ENCODE results near the gene UBAP1L. TPM values are rescaled to one million over a fixed set of nuclear protein-coding genes. Genes with fewer than 3 reads are reported as not detected.
A peak's percentile ranks its signal among the peaks of the same experiment; 100 is the strongest.
"Not testable (repeated sequence)": the region's sequence is repeated elsewhere in the genome, so short reads cannot be mapped to it uniquely, and the experiment has no call there.

The UBAP1L gene
- polyA plus RNA-seq, 1 donor (not counting 4 experiments of a cell fraction or from before 2014, with no cell fraction given), result 0.55 TPM

DNA sequence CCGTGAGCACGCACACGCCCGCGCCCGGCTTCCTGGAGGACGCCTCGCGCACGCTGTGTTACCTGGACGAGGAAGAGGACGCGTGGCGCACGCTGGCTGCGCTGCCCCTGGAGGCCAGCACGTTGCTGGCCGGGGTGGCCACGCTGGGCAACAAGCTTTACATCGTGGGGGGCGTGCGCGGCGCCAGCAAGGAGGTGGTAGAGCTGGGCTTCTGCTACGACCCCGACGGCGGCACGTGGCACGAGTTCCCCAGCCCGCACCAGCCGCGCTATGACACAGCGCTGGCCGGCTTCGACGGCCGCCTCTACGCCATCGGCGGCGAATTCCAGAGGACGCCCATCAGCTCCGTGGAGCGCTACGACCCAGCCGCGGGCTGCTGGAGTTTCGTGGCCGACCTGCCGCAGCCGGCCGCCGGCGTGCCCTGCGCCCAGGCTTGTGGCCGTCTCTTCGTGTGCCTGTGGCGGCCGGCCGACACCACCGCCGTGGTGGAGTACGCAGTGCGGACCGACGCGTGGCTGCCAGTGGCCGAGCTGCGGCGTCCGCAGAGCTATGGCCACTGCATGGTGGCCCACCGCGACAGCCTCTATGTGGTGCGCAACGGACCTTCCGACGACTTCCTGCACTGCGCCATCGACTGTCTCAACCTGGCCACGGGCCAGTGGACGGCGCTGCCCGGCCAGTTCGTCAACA, 37.6 kb downstream of the UBAP1L start:
- Histone ChIP-seq H3K79me2 (ENCODE audit: control insufficient read depth, insufficient read depth, low read length) (no peaks in the 10 kb centered on the region), H3K27ac (ENCODE audit: control insufficient read depth, insufficient read depth, low read length) (no peak overlapping the region), H4K20me1 (ENCODE audit: control insufficient read depth, extremely low read depth, insufficient read depth, low read length) (peaks cover 3% of the 10 kb centered on the region), H3K9me1 (ENCODE audit: control insufficient read depth, extremely low read depth, insufficient read depth, low read length) (no peaks in the 10 kb centered on the region), H3K4me2 (ENCODE audit: control insufficient read depth, extremely low read depth, insufficient read depth, low read depth, low read length) (no peak overlapping the region), H3K4me3 (ENCODE audit: control insufficient read depth in 2 of 3, extremely low read depth in 1 of 3, insufficient read depth in 2 of 3, low read depth in 1 of 3, low read length in 3 of 3) (no peak overlapping the region), H3K4me1 (ENCODE audit: control insufficient read depth, extremely low read depth, insufficient read depth, low read length) (no peaks in the 10 kb centered on the region), H3K36me3 (ENCODE audit: control insufficient read depth in 2 of 2, extremely low read depth in 1 of 2, insufficient read depth in 2 of 2, low read length in 2 of 2) (no peaks in the 10 kb centered on the region), H3K9ac (ENCODE audit: control insufficient read depth, extremely low read depth, insufficient read depth, low read length) (no peak overlapping the region), H3K9me3 (ENCODE audit: control insufficient read depth, low read depth, low read length) (no peaks in the 10 kb centered on the region), H3K27me3 (ENCODE audit: control insufficient read depth, extremely low read depth, insufficient read depth, low read length) (peaks cover 23% of the 10 kb centered on the region), H2AFZ (ENCODE audit: control insufficient read depth, low read length) (no peak overlapping the region)
- FAIRE-seq, result no peak
- dilution Hi-C loops (cut with MboI; ENCODE audit: extremely low pct_ligation_motif_present, low sequenced_read_pairs), result no loop called here
- no peak for DNase-seq (ENCODE audit: low read depth, low spot score)
- TF ChIP-seq, protein P1, sequence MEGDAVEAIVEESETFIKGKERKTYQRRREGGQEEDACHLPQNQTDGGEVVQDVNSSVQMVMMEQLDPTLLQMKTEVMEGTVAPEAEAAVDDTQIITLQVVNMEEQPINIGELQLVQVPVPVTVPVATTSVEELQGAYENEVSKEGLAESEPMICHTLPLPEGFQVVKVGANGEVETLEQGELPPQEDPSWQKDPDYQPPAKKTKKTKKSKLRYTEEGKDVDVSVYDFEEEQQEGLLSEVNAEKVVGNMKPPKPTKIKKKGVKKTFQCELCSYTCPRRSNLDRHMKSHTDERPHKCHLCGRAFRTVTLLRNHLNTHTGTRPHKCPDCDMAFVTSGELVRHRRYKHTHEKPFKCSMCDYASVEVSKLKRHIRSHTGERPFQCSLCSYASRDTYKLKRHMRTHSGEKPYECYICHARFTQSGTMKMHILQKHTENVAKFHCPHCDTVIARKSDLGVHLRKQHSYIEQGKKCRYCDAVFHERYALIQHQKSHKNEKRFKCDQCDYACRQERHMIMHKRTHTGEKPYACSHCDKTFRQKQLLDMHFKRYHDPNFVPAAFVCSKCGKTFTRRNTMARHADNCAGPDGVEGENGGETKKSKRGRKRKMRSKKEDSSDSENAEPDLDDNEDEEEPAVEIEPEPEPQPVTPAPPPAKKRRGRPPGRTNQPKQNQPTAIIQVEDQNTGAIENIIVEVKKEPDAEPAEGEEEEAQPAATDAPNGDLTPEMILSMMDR (optimal IDR thresholded peaks at IDR 0.05 in 1 of 3, IDR thresholded peaks at IDR 0.05 in 1 of 3, conservative IDR thresholded peaks at IDR 0.05 in 1 of 3; ENCODE audit: extremely low read depth in 1 of 3, insufficient read depth in 2 of 3, low read length in 3 of 3), result no peak

DNA sequence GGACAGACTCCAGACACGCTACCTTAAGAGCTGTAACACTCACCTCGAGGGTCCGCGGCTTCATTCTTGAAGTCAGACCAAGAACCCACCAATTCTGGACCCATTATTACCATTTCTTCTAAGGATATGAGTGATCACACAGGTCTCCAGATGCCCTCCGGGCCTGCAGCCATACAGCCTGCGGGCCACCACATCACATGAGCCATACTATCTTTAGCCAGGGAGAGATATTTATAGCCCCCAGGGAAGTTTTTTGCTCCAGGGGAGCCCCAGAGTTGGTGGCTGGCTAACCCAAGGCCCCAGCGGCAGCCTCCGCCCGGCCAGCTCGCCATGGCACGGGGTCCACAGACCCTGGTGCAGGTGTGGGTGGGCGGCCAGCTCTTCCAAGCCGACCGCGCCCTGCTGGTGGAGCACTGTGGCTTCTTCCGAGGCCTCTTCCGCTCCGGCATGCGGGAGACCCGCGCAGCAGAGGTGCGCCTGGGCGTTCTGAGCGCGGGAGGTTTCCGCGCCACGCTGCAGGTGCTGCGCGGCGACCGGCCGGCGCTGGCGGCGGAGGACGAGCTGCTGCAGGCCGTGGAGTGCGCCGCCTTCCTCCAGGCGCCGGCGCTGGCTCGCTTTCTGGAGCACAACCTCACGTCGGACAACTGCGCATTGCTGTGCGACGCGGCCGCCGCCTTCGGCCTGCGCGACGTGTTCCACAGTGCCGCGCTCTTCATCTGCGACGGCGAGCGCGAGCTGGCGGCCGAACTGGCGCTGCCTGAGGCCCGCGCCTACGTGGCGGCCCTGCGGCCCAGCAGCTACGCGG, 38.3 kb downstream of the UBAP1L start, which contains the start of gene KBTBD13:
KBTBD13 (plus strand) TSS at position 261 of the 805 bp plus-strand sequence; CDS start at position 331, 70 bp downstream.
- Histone ChIP-seq H3K27ac (ENCODE audit: control insufficient read depth, insufficient read depth, low read length) (no peak within 1 kb of the TSS), H3K9me1 (ENCODE audit: control insufficient read depth, extremely low read depth, insufficient read depth, low read length) (no peaks in the 10 kb centered on the region), H3K4me2 (ENCODE audit: control insufficient read depth, extremely low read depth, insufficient read depth, low read depth, low read length) (no peak within 1 kb of the TSS), H3K4me1 (ENCODE audit: control insufficient read depth, extremely low read depth, insufficient read depth, low read length) (no peaks in the 10 kb centered on the region), H3K4me3 (ENCODE audit: control insufficient read depth in 2 of 3, extremely low read depth in 1 of 3, insufficient read depth in 2 of 3, low read depth in 1 of 3, low read length in 3 of 3) (no peak within 1 kb of the TSS), H3K27me3 (ENCODE audit: control insufficient read depth, extremely low read depth, insufficient read depth, low read length) (peaks cover 20% of the 10 kb centered on the region), H2AFZ (ENCODE audit: control insufficient read depth, low read length) (no peak within 1 kb of the TSS), H3K9ac (ENCODE audit: control insufficient read depth, extremely low read depth, insufficient read depth, low read length) (no peak within 1 kb of the TSS), H3K79me2 (ENCODE audit: control insufficient read depth, insufficient read depth, low read length) (no peaks in the 10 kb centered on the region), H3K36me3 (ENCODE audit: control insufficient read depth in 2 of 2, extremely low read depth in 1 of 2, insufficient read depth in 2 of 2, low read length in 2 of 2) (no peaks in the 10 kb centered on the region), H4K20me1 (ENCODE audit: control insufficient read depth, extremely low read depth, insufficient read depth, low read length) (no peaks in the 10 kb centered on the region), H3K9me3 (ENCODE audit: control insufficient read depth, low read depth, low read length) (no peaks in the 10 kb centered on the region)
- DNase-seq (ENCODE audit: low read depth, low spot score), result no peak
- dilution Hi-C loops (cut with MboI; ENCODE audit: extremely low pct_ligation_motif_present, low sequenced_read_pairs), result no loop called here
- TF ChIP-seq, protein P1 (optimal IDR thresholded peaks at IDR 0.05 in 1 of 3, IDR thresholded peaks at IDR 0.05 in 1 of 3, conservative IDR thresholded peaks at IDR 0.05 in 1 of 3; ENCODE audit: extremely low read depth in 1 of 3, insufficient read depth in 2 of 3, low read length in 3 of 3), result no peak
- peak; percentile 67 for TF ChIP-seq EZH2 (IDR thresholded peaks at IDR 0.05; ENCODE audit: low read length)
- FAIRE-seq, result no peak

DNA sequence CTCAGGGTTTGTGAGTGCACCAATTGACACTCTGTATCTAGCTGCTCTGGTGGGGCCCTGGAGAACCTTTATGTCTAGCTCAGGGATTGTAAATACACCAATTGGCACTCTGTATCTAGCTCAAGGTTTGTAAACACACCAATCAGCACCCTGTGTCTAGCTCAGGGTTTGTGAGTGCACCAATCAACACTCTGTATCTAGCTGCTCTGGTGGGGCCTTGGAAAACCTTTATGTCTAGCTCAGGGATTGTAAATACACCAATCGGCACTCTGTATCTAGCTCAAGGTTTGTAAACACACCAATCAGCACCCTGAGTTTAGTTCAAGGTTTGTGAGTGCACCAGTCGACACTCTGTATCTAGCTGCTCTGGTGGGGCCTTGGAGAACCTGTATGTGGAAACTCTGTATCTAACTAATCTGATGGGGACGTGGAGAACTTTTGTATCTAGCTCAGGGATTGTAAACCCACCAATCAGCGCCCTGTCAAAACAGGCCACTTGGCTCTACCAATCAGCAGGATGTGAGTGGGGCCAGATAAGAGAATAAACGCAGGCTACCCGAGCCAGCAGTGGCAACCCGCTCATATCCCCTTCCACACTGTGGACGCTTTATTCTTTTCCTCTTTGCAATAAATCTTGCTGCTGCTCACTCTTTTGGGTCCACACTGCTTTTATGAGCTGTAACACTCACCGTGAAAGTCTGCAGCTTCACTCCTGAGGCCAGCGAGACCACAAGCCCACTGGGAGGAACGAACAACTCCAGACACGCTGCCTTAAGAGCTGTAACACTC, 39.2 kb downstream of the UBAP1L start:
- H3K4me3 ChIP-seq (ENCODE audit: control insufficient read depth in 2 of 3, extremely low read depth in 1 of 3, insufficient read depth in 2 of 3, low read depth in 1 of 3, low read length in 3 of 3); H3K4me1 ChIP-seq (ENCODE audit: control insufficient read depth, extremely low read depth, insufficient read depth, low read length); H3K9me1 ChIP-seq (ENCODE audit: control insufficient read depth, extremely low read depth, insufficient read depth, low read length); H3K9me3 ChIP-seq (ENCODE audit: control insufficient read depth, low read depth, low read length); H3K36me3 ChIP-seq (ENCODE audit: control insufficient read depth in 2 of 2, extremely low read depth in 1 of 2, insufficient read depth in 2 of 2, low read length in 2 of 2); FAIRE-seq; H2AFZ ChIP-seq (ENCODE audit: control insufficient read depth, low read length); H3K4me2 ChIP-seq (ENCODE audit: control insufficient read depth, extremely low read depth, insufficient read depth, low read depth, low read length); dilution Hi-C loops (cut with MboI; ENCODE audit: extremely low pct_ligation_motif_present, low sequenced_read_pairs); H3K79me2 ChIP-seq (ENCODE audit: control insufficient read depth, insufficient read depth, low read length); H3K9ac ChIP-seq (ENCODE audit: control insufficient read depth, extremely low read depth, insufficient read depth, low read length); H3K27ac ChIP-seq (ENCODE audit: control insufficient read depth, insufficient read depth, low read length); H4K20me1 ChIP-seq (ENCODE audit: control insufficient read depth, extremely low read depth, insufficient read depth, low read length); DNase-seq (ENCODE audit: low read depth, low spot score): not testable (repeated sequence)
- peaks cover 20% of the 10 kb centered on the region for H3K27me3 ChIP-seq (ENCODE audit: control insufficient read depth, extremely low read depth, insufficient read depth, low read length)

Measured in keratinocyte (primary cell).